ENCODE data around the gene IL17RC. TPM values are rescaled to one million over a fixed set of nuclear protein-coding genes. Genes with fewer than 3 reads are reported as not detected.

The IL17RC gene
- total and polyA plus RNA-seq, 2 donors (not counting 3 experiments of a cell fraction or from before 2014, with no cell fraction given): 18.7 to 19.9 TPM

- CTCF ChIA-PET: interaction anchor here (1.1 kb wide), 1 partner anchor 66 kb away, joined by 4 read pairs; no protein-coding TSS in a partner anchor
- no peak for DNase-seq (ENCODE audit: low read depth, low spot score)
- Histone ChIP-seq H3K79me2 (ENCODE audit: control insufficient read depth, insufficient read depth, low read length) (no peaks in the 10 kb centered on the region), H3K9me1 (replicated peaks; ENCODE audit: control insufficient read depth, extremely low read depth, insufficient read depth, low read length) (no peaks in the 10 kb centered on the region), H3K4me3 (replicated peaks in 1 of 3; ENCODE audit: insufficient read depth in 1 of 3, low read depth in 1 of 3, low read length in 3 of 3) (no peak within 1 kb of the TSS), H4K20me1 (replicated peaks; ENCODE audit: control insufficient read depth, extremely low read depth, insufficient read depth, low read length) (no peaks in the 10 kb centered on the region), H3K4me1 (ENCODE audit: control insufficient read depth, extremely low read depth, insufficient read depth, low read length) (peaks cover 7% of the 10 kb centered on the region), H2AFZ (ENCODE audit: low read depth, low read length) (peak within 1 kb of the TSS; percentile 44), H3K27me3 (ENCODE audit: control insufficient read depth in 2 of 2, insufficient read depth in 2 of 2, low read length in 2 of 2) (no peaks in the 10 kb centered on the region), H3K9ac (replicated peaks; ENCODE audit: extremely low read depth, insufficient read depth, low read length) (no peak within 1 kb of the TSS), H3K4me2 (ENCODE audit: insufficient read depth, low read length) (no peak within 1 kb of the TSS), H3K9me3 (replicated peaks; ENCODE audit: control insufficient read depth, insufficient read depth, low read length) (no peaks in the 10 kb centered on the region), H3K36me3 (ENCODE audit: control insufficient read depth in 2 of 2, extremely low read depth in 1 of 2, insufficient read depth in 2 of 2, low read length in 2 of 2) (no peaks in the 10 kb centered on the region), H3K27ac (ENCODE audit: insufficient read depth, low read depth, low read length) (no peak within 1 kb of the TSS)
- TF ChIP-seq POLR2AphosphoS5 (IDR thresholded peaks at IDR 0.05; ENCODE audit: insufficient read depth, low read depth, low read length) (no peak), GATA2 (IDR thresholded peaks at IDR 0.05; ENCODE audit: insufficient read depth, insufficient read length, low read depth, low read length) (no peak), FOS (IDR thresholded peaks at IDR 0.05; ENCODE audit: borderline replicate concordance, insufficient read depth, low read length) (no peak), CTCF (IDR thresholded peaks at IDR 0.05; ENCODE audit: extremely low read depth in 1 of 2, insufficient read depth in 1 of 2, low read depth in 1 of 2, low read length in 2 of 2) (no peak), MYC (IDR thresholded peaks at IDR 0.05; ENCODE audit: low read depth, low read length) (no peak), JUN (IDR thresholded peaks at IDR 0.05; ENCODE audit: borderline replicate concordance, insufficient read depth, insufficient read length, low read depth) (no peak), POLR2A (IDR thresholded peaks at IDR 0.05; ENCODE audit: low read depth, low read length) (no peak), EZH2 (IDR thresholded peaks at IDR 0.05; ENCODE audit: borderline replicate concordance, low read depth, low read length, severe bottlenecking) (no peak), MAX (IDR thresholded peaks at IDR 0.05; ENCODE audit: insufficient read depth, insufficient read length) (no peak)
- dilution Hi-C loops (cut with MboI; ENCODE audit: extremely low pct_ligation_motif_present, low sequenced_read_pairs) (no loop called here), intact Hi-C loops (cut with micrococcal nuclease) (no loop called here)
- FAIRE-seq: no peak
- BruUV-seq (replicated peaks): no TSS peak
- POLR2A ChIA-PET: interaction anchor here (0.6 kb wide), 1 partner anchor 42 kb away, joined by 3 read pairs; no protein-coding TSS in a partner anchor
Observed at GRCh38 chr3:9879830-9880549, 36.9 kb upstream of the IL17RC start, which contains the start of gene CIDEC. CIDEC (minus strand) TSS chr3:9880253; CDS start chr3:9878486, 1,767 bp downstream.

All from endothelial cell of umbilical vein (primary cell).